ENCODE data around the gene USP1. TPM values are rescaled to one million over a fixed set of nuclear protein-coding genes. Genes with fewer than 3 reads are reported as not detected.
A peak's percentile ranks its signal among the peaks of the same experiment; 100 is the strongest.

USP1 gene
- total RNA-seq, 1 donor from 2014 or later, result 34.2 TPM

DNA sequence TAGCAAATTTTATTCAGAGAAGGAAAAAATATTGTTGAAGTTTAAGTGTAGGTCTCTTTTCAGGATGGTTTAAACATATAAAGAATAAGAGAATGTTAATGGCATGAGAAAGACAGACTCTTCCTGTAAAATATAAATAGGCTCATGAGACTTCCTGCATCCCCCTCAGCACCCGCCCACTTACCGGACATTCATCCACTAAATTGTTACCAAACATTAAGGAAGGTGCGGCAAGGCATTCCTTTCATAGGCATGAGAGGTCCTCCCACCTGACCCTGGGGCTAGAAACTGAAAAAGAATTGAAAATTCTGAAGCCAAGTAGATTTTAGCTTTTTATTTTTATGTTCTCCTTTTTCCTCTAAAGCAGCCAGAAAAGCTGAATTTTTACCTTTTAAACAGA lies 10.6 kb upstream of the USP1 start:
- DNase-seq (ENCODE audit: low spot score, unreplicated experiment), result no peak
- Mint-ChIP-seq H3K4me3 (ENCODE audit: low read depth) (no peak overlapping the region), H3K27ac (no peak overlapping the region), H3K9me3 (ENCODE audit: low read depth) (no peaks in the 10 kb centered on the region), H3K36me3 (ENCODE audit: insufficient read depth) (no peaks in the 10 kb centered on the region), H3K27me3 (no peaks in the 10 kb centered on the region), H3K4me1 (ENCODE audit: low read depth) (peaks cover 3% of the 10 kb centered on the region)
- TF ChIP-seq, protein P1, sequence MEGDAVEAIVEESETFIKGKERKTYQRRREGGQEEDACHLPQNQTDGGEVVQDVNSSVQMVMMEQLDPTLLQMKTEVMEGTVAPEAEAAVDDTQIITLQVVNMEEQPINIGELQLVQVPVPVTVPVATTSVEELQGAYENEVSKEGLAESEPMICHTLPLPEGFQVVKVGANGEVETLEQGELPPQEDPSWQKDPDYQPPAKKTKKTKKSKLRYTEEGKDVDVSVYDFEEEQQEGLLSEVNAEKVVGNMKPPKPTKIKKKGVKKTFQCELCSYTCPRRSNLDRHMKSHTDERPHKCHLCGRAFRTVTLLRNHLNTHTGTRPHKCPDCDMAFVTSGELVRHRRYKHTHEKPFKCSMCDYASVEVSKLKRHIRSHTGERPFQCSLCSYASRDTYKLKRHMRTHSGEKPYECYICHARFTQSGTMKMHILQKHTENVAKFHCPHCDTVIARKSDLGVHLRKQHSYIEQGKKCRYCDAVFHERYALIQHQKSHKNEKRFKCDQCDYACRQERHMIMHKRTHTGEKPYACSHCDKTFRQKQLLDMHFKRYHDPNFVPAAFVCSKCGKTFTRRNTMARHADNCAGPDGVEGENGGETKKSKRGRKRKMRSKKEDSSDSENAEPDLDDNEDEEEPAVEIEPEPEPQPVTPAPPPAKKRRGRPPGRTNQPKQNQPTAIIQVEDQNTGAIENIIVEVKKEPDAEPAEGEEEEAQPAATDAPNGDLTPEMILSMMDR (IDR thresholded peaks at IDR 0.05; ENCODE audit: unreplicated experiment), result no peak

DNA sequence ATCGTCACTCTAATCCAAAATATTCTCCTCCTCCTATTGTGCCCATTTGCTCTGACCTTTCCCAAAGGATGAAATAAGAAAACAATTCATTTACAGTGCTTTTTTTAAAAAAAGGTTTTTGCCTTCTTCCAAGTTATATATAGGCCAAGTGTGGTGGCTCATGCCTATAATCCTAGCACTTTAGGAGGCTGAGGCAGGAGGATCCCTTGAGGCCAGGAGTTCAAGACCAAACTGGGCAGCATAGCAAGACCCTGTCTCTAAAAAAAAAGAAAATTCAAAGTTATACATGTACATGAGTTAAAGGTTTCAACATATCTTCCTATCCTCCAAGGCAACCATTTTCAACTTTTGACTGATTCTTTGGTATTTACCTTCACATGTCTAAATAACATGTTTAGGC lies 10.1 kb upstream of the USP1 start:
- TF ChIP-seq, protein P1 (IDR thresholded peaks at IDR 0.05; ENCODE audit: unreplicated experiment), result no peak
- Mint-ChIP-seq H3K9me3 (ENCODE audit: low read depth) (no peaks in the 10 kb centered on the region), H3K27ac (no peak overlapping the region), H3K36me3 (ENCODE audit: insufficient read depth) (no peaks in the 10 kb centered on the region), H3K4me3 (ENCODE audit: low read depth) (no peak overlapping the region), H3K4me1 (ENCODE audit: low read depth) (peaks cover 3% of the 10 kb centered on the region), H3K27me3 (no peaks in the 10 kb centered on the region)
- DNase-seq (ENCODE audit: low spot score, unreplicated experiment), result no peak

DNA sequence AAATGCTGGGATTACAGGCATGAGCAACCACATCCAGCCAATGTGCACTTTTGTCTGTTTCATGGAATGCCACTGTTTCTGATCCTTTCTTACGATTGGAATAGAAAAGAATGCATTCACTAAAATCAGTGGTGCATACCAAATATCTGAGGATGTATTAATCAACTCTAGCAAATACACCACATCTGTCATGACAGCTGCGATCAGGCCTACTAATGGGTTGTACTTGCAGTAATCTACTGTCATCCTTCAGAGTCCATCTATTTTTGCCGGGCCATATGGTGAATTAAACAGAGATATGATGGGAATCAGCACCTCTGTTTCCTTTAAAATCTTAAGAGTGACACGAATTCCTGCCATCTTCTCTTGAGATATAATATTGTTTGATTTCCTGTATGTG lies 8.5 kb upstream of the USP1 start:
- Mint-ChIP-seq H3K27me3 (no peaks in the 10 kb centered on the region), H3K4me3 (ENCODE audit: low read depth) (no peak overlapping the region), H3K27ac (no peak overlapping the region), H3K4me1 (ENCODE audit: low read depth) (peaks cover 3% of the 10 kb centered on the region), H3K9me3 (ENCODE audit: low read depth) (no peaks in the 10 kb centered on the region), H3K36me3 (ENCODE audit: insufficient read depth) (no peaks in the 10 kb centered on the region)
- no peak for DNase-seq (ENCODE audit: low spot score, unreplicated experiment)
- TF ChIP-seq, protein P1 (IDR thresholded peaks at IDR 0.05; ENCODE audit: unreplicated experiment), result no peak

DNA sequence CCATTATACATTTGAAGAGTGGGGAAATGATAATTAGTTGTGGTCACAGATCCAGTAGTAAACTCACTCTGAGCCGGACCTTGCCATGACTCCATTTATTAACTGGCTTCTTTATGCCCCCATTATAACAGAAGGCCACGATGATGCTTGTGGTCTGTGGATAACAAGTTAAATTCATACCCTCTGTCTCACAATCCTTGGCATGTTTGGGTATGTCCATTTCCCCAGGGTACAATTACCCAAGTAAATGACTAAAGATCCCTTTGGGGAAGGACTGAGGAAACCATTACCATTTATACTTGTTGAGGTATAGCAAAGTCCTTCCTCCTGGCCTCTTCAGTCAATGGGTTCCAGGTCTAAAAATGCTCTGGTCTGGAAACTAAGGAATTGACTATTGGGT lies 7.3 kb upstream of the USP1 start:
- Mint-ChIP-seq H3K4me1 (ENCODE audit: low read depth) (peaks cover under 1% of the 10 kb centered on the region), H3K4me3 (ENCODE audit: low read depth) (no peak overlapping the region), H3K27ac (no peak overlapping the region), H3K9me3 (ENCODE audit: low read depth) (no peaks in the 10 kb centered on the region), H3K36me3 (ENCODE audit: insufficient read depth) (no peaks in the 10 kb centered on the region), H3K27me3 (no peaks in the 10 kb centered on the region)
- no peak for DNase-seq (ENCODE audit: low spot score, unreplicated experiment)
- TF ChIP-seq, protein P1 (IDR thresholded peaks at IDR 0.05; ENCODE audit: unreplicated experiment), result no peak

DNA sequence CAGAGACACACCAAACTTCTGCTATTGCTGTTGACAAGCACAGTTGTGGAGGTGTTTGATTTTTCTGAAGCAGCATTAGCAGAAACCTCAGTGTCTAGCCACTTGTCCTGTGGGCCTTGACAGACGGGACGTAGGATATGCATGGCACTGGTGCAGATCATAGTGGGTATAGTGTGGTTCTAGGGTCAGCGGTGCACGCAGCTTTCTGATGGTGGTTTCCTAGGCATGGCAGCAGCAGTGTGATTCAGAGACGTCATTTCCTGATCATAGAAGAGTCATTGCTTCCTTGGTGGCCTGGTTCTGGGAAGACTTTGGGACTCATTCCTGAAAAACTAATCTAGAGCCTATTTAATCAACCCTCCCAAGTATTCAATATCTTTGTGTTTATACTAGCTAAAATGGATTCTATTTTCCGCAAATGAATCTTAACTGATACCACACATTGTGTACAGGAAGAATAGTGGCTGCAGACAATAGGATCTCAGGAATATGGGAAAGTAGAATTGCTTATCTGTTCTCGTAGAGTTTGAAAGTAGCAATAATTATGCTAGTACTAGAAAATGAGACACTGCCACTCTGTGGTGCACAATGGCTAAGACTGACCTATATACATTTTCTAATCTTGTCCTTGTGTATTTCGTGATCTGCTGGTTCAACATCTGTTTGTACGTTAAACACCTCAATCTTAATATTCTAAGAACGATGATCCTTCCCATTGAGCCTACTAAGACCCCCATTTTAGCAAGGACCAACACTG lies 2.8 kb upstream of the USP1 start:
- H3K4me1 Mint-ChIP-seq (ENCODE audit: low read depth), result peaks cover 15% of the 10 kb centered on the region
- no peak for DNase-seq (ENCODE audit: low spot score, unreplicated experiment)
- no peaks in the 10 kb centered on the region for H3K27me3 Mint-ChIP-seq
- H3K27ac Mint-ChIP-seq, result peak overlapping the region; percentile 26
- H3K36me3 Mint-ChIP-seq (ENCODE audit: insufficient read depth), result peaks cover 2% of the 10 kb centered on the region
- H3K4me3 Mint-ChIP-seq (ENCODE audit: low read depth), result peak overlapping the region; percentile 27
- H3K9me3 Mint-ChIP-seq (ENCODE audit: low read depth), result peaks cover 3% of the 10 kb centered on the region
- TF ChIP-seq, protein P1 (IDR thresholded peaks at IDR 0.05; ENCODE audit: unreplicated experiment), result peak; percentile 8
